Peyer's patch (tissue), 4 donors: Measurements from ENCODE around the gene RUVBL2.

ENCODE experiments used
- CTCF ChIP-seq, 6 experiments: fragments of 450-650 bp in 4 of 6; fragments of 200-600 bp in 2 of 6; sonication (generic) in 1 of 6; IDR thresholded peaks; one replicate each; pipeline ENCODE4 v1.5.1; 2017 to 2019; ENCODE audit warnings: antibody characterized with exemption in 6 of 6, mild to moderate bottlenecking in 3 of 6, moderate library complexity in 1 of 6
- POLR2A ChIP-seq, 2 donors: fragments of 450-650 bp; IDR thresholded peaks; one replicate each; pipeline ENCODE4 v1.5.1; 2017; ENCODE audit warnings: antibody characterized with exemption in 2 of 2, mild to moderate bottlenecking in 2 of 2, moderate library complexity in 2 of 2

- TF ChIP-seq POLR2A (IDR thresholded peaks at IDR 0.05) (no peak), CTCF (IDR thresholded peaks at IDR 0.05) (no peak)
Observed at GRCh38 chr19:48950159-48950558, 43.5 kb upstream of the RUVBL2 start.
